GM18909 (cell line): ENCODE results near the gene ARHGAP45.
"Not testable (repeated sequence)": the region's sequence is repeated elsewhere in the genome, so short reads cannot be mapped to it uniquely, and the experiment has no call there.

ENCODE experiments used
- ATAC-seq: cut with Tn5 transposase; IDR thresholded peaks from one replicate; pipeline ENCODE4 v1.9.1; 2021; ENCODE audit warnings: mild to moderate bottlenecking; ENCODE audit not compliant: unreplicated experiment, poor library complexity

ARHGAP45 gene

DNA sequence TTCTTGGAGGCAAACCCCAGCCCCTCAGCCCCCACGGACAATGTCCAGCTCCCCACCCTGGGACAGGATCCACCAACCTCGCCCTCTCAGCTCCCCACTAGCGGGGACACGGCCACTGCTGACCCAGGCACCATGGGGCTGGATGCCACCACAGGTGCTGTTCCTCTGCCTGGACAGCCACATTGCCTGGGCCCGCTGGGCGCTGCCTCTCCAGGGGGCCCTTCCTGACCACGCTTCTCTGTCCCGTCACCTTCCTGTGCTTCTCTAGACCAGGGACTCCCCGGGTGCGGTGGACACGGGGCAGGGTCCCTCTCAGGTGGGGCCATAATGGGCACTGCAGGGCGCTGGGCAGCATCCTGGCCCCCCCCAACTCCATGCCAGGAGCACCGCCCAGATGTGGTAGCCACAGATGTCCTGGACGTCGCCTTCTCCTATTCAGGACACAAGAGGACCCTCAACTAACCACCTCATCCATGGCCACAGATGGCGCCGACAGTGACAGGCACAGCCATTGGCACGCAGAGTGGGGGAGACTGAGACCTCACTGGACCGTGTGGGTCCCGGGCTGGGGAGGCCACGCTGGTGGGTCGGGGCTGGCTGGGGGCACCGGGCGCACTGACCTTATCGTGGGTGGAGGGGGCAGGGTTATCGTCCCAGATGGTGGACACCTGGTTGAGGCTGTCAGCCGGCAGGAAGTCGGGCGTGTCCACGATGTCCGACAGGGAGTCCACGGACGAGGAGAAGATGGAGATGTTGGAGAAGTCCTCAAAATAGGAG is 60.2 kb downstream of the ARHGAP45 start:
- no peak for ATAC-seq

DNA sequence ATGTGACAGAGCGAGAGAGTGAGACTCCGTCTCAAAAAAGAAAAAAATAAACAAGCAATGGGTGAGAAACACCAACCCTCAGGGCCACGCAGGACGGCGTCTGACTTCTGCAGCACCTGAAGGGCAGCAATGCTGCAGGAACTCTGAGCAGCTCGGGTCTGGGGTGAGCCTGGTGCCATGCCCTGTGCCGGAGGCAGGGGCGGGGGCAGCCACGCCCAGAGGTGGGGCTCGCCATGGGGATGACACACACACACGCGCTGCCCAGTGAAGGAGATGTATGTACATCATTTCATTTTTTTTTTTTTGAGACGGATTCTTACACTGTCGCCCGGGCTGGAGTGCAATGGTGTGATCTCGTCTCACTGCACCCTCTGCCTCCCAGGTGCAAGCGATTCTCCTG is 61.1 kb downstream of the ARHGAP45 start:
- no peak for ATAC-seq

DNA sequence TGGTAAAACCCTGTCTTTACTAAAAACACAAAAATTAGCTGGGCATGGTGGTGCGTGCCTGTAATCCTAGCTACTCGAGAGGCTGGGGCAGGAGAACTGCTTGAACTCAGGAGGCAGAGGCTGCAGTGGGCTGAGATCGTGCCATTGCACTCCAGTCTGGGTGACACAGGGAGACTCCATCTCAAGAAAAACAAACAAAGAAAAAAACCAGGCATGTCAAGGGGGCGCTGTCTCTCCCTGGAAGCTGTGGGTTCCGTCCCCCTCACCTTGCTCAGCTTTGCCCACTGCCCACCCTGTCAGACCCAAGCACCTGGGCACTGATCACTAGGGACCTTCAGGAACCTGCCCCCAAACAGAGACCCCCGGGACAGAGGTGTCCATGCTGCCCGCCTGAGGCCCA is 62.1 kb downstream of the ARHGAP45 start:
- not testable (repeated sequence) for ATAC-seq

DNA sequence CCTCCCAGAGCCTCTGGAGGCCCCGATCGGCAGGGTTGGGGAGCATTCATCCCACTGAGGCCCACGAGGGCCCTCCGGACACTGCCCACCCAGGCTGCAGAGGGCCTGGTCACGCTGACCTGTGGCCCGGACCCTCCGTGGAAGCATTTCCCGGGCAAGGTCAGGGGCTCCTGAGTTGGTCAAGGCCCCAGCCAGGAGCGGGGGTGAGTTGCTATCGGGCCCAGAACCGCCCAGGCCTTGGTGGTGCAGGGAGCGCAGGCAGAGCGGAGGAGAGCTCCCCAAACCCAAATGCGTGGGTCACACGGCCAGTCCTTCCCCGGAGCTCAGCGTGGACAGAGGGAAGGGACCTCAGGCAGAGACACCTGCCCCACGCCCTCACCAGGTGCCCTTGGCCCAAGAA is 62.6 kb downstream of the ARHGAP45 start:
- no peak for ATAC-seq

DNA sequence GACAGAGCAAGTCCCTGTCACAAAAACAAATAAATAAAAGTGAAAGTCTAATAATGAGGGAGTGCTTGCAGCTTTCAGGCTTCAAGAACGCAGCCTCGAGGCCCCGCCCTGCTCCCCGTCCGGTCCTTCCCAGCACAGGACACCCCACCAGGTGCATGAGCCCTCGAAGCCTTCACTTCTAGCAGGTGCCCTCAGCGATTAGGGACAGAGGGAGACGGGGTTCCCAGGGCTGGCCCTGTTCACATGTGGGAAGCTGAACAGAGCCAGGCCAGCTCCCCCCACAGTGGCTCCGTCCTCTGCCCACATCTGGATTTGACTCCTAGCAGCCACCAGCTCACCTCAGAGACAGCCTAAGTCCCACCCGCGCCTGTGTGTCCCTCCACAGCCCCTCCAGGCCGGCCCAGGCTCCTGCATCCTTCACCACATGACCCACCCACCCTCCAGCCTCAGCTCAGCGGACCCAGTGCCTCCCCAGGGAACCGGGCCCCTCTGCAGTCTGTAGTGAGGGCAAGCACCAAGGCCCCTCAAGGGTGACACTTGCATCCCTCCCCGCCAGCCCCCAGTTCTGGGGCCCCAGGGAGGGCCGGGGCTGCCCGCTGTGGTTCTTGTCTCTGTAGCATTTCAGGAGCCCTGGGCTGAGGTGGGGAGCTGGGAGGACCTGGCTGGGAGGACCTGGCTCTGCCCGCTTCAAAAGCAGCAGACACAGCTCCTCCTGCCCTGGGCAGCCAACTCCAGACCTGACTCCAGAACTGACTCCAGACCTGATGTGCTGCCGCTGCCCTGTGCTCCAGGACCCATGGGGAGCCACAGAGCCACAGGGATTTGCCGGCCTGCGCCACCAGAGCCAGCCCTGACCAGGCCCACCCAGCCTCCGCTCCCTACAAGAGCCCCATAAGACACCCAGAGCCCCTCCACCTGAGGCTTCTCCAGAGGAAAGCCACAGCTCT is 64.1 kb downstream of the ARHGAP45 start:
- ATAC-seq = peak; percentile 3

DNA sequence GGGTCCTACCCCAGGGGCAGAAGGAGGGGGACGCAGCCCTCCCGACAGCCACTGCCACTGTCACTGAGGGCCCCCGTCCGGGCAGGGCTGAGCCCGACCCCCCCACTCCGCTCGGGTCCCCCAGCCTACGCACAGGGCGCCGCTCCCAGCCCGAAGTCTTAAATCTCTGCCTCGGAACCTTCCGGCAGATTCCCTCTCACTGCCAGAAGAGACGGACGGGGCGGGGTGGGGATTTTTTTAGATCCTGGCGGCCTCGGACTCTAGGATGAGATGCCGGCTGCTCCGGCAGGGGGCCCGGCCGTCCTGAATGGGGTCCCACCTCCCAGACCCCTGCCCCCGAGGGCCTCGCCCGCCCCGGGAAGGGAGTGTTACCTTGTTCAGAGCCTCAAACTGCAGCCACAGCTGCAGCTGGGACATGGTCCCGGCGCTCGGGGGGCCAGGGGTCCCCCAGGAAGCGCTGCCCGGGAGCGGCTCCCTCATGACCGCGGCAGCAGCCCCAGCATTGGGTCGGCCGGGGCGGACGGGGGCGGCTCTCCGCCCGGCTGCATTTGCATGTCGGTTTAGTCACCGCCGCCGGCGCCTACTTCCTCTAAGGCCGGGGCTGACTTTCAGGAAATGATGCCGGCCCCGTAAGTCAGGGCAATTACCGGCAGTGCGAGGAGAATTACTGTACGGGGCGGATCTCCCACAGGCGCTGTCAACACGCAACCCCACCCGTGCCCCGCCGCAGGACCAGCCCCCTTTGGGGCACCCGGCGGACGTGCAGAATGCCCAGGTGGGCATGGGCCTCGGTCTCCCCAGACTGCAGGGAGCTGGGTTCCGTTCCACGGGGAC is 65.0 kb downstream of the ARHGAP45 start:
- peak; percentile 55 for ATAC-seq

DNA sequence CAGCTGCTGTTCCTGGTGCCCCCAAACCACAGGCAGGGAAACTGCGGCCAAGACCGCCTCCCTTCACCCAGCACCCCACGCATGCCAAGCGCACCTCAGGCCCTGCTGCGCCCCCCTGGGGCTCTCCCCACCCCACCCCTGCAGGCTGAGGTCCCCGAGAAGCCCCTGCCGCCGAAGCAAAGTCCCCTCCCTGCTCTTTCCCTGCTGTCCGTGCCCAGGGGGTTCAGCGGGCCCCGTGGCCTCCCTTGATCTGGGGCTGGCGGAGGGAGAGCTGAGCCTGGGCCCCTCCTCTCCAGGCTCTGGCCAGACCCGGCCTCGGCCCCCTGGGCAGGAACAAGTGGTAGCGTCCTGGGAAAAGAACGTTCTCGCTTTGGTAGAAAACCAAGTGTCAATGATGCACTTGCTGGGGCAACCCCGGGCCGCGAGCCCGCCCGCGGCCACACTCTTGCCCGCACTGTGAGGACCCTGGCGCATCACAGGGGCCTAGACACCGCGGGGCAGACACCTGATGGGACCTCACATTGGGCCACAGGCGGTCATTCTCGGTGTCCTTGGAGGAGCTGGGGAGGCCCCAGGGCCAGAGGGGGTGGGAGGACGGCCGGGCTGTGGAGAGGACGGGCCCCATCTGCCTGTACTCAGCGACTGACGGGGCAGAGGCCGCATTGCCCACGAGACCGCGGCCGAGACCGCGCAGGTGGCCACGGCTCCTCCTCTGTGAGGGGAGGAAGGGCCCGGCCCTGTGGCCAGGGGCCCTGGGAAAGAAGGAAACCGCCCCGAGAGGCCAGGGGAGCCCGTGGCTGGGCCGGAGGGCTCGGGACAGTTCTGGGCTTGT is 65.8 kb downstream of the ARHGAP45 start:
- peak; percentile 9 for ATAC-seq

DNA sequence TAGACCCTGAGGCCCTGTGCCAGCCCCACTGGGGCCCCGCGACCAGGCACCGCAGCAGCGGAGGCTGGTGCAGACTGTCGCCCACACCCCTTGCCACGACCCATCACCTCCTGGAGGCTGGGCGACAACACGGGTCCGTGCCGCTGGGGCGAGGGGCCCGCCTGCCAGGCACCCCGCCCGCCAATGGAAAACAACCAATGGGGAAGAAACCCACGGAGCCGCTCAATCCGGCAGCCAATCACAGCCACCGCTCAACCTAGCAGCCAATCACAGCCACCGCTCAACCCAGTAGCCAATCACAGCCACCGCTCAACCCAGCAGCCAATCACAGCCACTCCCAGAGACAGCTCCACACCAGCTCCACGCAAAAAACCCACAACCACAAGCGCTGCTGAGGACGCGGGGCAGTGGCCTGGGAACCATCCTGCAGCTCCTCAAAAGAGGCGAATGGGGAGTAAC is 66.5 kb downstream of the ARHGAP45 start:
- ATAC-seq = peak; percentile 40

DNA sequence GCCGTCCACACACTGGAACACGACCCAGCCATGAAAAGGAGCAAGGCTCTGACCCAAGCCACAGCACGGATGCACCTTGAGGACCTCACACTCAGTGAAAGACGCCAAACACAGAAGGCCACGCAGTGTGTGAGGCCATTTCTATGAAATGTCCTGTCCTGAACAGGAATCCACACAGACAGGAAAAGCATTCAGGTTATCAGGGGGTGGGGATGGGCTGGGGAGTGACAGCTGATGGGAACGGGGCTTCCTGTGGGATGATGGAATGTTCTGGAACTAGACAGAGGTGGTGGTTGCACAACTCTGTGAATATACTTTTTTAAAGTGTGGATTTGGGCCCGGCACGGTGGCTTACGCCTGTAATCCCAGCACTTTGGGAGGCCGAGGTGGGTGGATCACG is 67.5 kb downstream of the ARHGAP45 start:
- no peak for ATAC-seq

DNA sequence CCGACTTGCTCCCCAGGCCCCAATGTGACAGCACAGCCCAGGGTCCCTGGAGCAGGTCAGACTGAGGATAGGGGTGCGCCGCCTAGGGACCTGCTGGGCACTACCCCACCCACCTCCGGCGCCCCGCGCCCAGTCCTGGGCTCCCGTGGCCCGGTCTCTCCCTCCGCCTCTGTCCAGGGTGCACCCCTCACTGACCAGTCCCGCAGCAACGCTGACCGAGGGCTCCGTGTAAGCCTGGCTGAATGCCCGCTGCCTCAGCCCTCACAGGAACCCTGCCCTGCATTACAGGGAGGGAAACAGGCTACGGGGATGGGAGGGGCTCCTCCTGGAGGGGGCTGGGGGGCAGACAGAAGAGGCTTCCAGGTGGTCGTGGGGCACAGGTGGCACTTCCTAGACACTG is 68.5 kb downstream of the ARHGAP45 start:
- no peak for ATAC-seq

DNA sequence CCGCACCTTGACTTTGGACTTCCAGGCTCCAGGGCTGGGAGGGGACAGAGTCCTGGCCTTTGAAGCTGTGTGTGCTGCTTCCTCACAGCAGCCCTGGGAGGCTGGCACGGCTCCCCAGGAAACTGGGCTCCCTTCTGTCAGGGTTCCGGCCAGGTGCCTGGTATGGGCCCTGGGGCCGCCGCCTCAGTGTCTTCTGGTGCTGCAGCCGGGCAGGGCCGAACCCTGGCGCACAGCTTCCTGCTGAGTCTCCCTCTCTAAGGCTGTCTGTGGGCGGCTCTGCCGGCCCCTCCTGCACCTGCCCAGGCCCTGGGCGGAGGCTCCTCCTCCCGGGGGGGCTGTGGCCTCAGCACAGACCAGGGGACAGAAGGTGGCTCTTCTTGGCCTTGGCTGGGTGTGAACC is 69.2 kb downstream of the ARHGAP45 start:
- no peak for ATAC-seq
